Sigmoid colon (tissue), 7 donors: ENCODE measurements around the gene RANBP1. TPM values are rescaled to one million over a fixed set of nuclear protein-coding genes. Genes with fewer than 3 reads are reported as not detected.

Source experiments
- DNase-seq: peaks from one replicate; pipeline ENCODE4 v3.0.0-alpha.2; 2019
- H3K27ac ChIP-seq, 4 donors: fragments of 200-600 bp; sonication (generic); one replicate each; pipeline ENCODE4 v1.5.1; 2016 to 2019; ENCODE audit warnings: mild to moderate bottlenecking in 1 of 4
- H3K27me3 ChIP-seq, 3 donors: fragments of 200-600 bp; sonication (generic); one replicate each; pipeline ENCODE4 v1.5.1; 2019; ENCODE audit warnings: mild to moderate bottlenecking in 1 of 3
- H3K36me3 ChIP-seq, 4 donors: fragments of 200-600 bp; sonication (generic); one replicate each; pipeline ENCODE4 v1.5.1; 2016 to 2019
- H3K4me1 ChIP-seq, 4 donors: fragments of 200-600 bp; sonication (generic); one replicate each; pipeline ENCODE4 v1.5.1; 2017 to 2019
- H3K4me3 ChIP-seq, 4 donors: fragments of 200-600 bp; sonication (generic); one replicate each; pipeline ENCODE4 v1.5.1; 2017 to 2019; ENCODE audit warnings: mild to moderate bottlenecking in 2 of 4, moderate library complexity in 1 of 4
- H3K9me3 ChIP-seq, 4 donors: fragments of 200-600 bp in 3 of 4; sonication (generic) in 3 of 4; one replicate each; pipeline versions ENCODE4 v1.5.1 to v1.6.1; 2013 to 2019
- CTCF ChIP-seq, 4 experiments: fragments of 450-650 bp in 3 of 4; fragments of 200-600 bp in 1 of 4; IDR thresholded peaks; one replicate each; pipeline ENCODE4 v1.5.1; 2016 to 2019; ENCODE audit warnings: antibody characterized with exemption in 4 of 4, mild to moderate bottlenecking in 3 of 4, moderate library complexity in 2 of 4
- EP300 ChIP-seq, 4 donors: sonication (generic); formaldehyde crosslinking; IDR thresholded peaks; one replicate each; pipeline ENCODE4 v1.6.1; 2017; ENCODE audit warnings: antibody characterized with exemption in 4 of 4
- POLR2A ChIP-seq, 2 donors: fragments of 450-650 bp; IDR thresholded peaks; one replicate each; pipeline ENCODE4 v1.6.1; 2016; ENCODE audit warnings: antibody characterized with exemption in 2 of 2, mild to moderate bottlenecking in 2 of 2, moderate library complexity in 2 of 2
- POLR2AphosphoS5 ChIP-seq, 4 donors: sonication (generic); formaldehyde crosslinking; IDR thresholded peaks; one replicate each; pipeline ENCODE4 v1.6.1; 2017; ENCODE audit warnings: antibody characterized with exemption in 4 of 4
- WGBS, 2 donors: extraction: QIAGEN DNeasy Blood & Tissue Kit; methylation state at CpG; one replicate each; pipeline ENCODE4 v1.1.7; 2013; 5-methylcytosine and 5-hydroxymethylcytosine counted together
- intact Hi-C: fragments of 100-400 bp; cut with DNase I; formaldehyde crosslinking; loops from one replicate; pipeline ENCODE4 v1.15.1; 2023
- polyA plus RNA-seq, 3 donors: library from polyadenylated mRNA; stranded (reverse); fragments of 200-250 nt; gene quantifications; one replicate each; pipeline ENCODE4 v1.2.3, GENCODE V29; 2013
- total RNA-seq, 4 donors: library from RNA; depleted of rRNA; stranded (reverse); fragments of >200 nt; gene quantifications; one replicate each; pipeline ENCODE4 v1.1.0, GENCODE V29; 2016
- donor health status: healthy with polysubstance abuse.
- donor health status: Bipolar disorder and iron deficiency.
- donor health status: healthy.

Gene RANBP1
- total and polyA plus RNA-seq, 7 donors: 67.9 to 194 (median 154) TPM

- TF ChIP-seq POLR2A (IDR thresholded peaks at IDR 0.05): no peak
- no peak for TF ChIP-seq EP300 (IDR thresholded peaks at IDR 0.05)
- no peak for TF ChIP-seq POLR2AphosphoS5 (IDR thresholded peaks at IDR 0.05)
- TF ChIP-seq CTCF (IDR thresholded peaks at IDR 0.05): no peak
- Histone ChIP-seq H3K9me3 (no peaks in the 10 kb centered on the region), H3K36me3 (no peaks in the 10 kb centered on the region), H3K4me3 (no peak overlapping the region), H3K27me3 (peaks cover 0 to 19% (median 6%) of the 10 kb centered on the region in 3 donors), H3K4me1 (peaks cover 0 to 3% (median 0%) of the 10 kb centered on the region in 4 donors), H3K27ac (no peak overlapping the region)
- 66 to 83% methylated on average over 10 of the region's 10 CpGs for WGBS, 2 donors
- DNase-seq: no peak
- intact Hi-C loops: no loop called here
Measured at GRCh38 chr22:20160041-20160440, 44.1 kb downstream of the RANBP1 start.

GRCh38 chr22:20164863-20165262 lies 49.0 kb downstream of the RANBP1 start:
- TF ChIP-seq POLR2A (IDR thresholded peaks at IDR 0.05) (no peak), POLR2AphosphoS5 (IDR thresholded peaks at IDR 0.05) (no peak), EP300 (IDR thresholded peaks at IDR 0.05) (no peak), CTCF (IDR thresholded peaks at IDR 0.05) (no peak)
- Histone ChIP-seq H3K27me3 (no peaks in the 10 kb centered on the region), H3K36me3 (no peaks in the 10 kb centered on the region), H3K9me3 (no peaks in the 10 kb centered on the region), H3K4me1 (no peaks in the 10 kb centered on the region), H3K4me3 (no peak overlapping the region), H3K27ac (no peak overlapping the region)
- WGBS, 2 donors: 75 to 85% methylated on average over 11 of the region's 11 CpGs
- intact Hi-C loops: no loop called here
- no peak for DNase-seq

- no peak for DNase-seq
- no peak for TF ChIP-seq POLR2A (IDR thresholded peaks at IDR 0.05)
- no peak for TF ChIP-seq POLR2AphosphoS5 (IDR thresholded peaks at IDR 0.05)
- no peak for TF ChIP-seq CTCF (IDR thresholded peaks at IDR 0.05)
- no peak for TF ChIP-seq EP300 (IDR thresholded peaks at IDR 0.05)
- no peaks in the 10 kb centered on the region for H3K27me3 ChIP-seq
- H3K36me3 ChIP-seq: no peaks in the 10 kb centered on the region
- no peaks in the 10 kb centered on the region for H3K4me1 ChIP-seq
- intact Hi-C loops: no loop called here
- WGBS, 2 donors: 93 to 94% methylated on average over 12 of the region's 12 CpGs
- no peaks in the 10 kb centered on the region for H3K9me3 ChIP-seq
- H3K27ac ChIP-seq: no peak overlapping the region
- no peak overlapping the region for H3K4me3 ChIP-seq
Measured at GRCh38 chr22:20165421-20165820, 49.5 kb downstream of the RANBP1 start.

- DNase-seq: no peak
- WGBS, 2 donors: 83 to 86% methylated on average over 7 of the region's 7 CpGs
- Histone ChIP-seq H3K9me3 (no peaks in the 10 kb centered on the region), H3K4me1 (no peaks in the 10 kb centered on the region), H3K27me3 (no peaks in the 10 kb centered on the region), H3K27ac (no peak overlapping the region), H3K36me3 (no peaks in the 10 kb centered on the region), H3K4me3 (no peak overlapping the region)
- TF ChIP-seq POLR2A (IDR thresholded peaks at IDR 0.05) (no peak), CTCF (IDR thresholded peaks at IDR 0.05) (no peak), POLR2AphosphoS5 (IDR thresholded peaks at IDR 0.05) (no peak), EP300 (IDR thresholded peaks at IDR 0.05) (no peak)
- intact Hi-C loops: no loop called here
Measured at GRCh38 chr22:20165913-20166312, 50.0 kb downstream of the RANBP1 start.

- intact Hi-C loops: no loop called here
- 84 to 89% methylated on average over 9 of the region's 9 CpGs for whole genome bisulfite sequencing, 2 donors
- TF ChIP-seq EP300 (IDR thresholded peaks at IDR 0.05) (no peak), CTCF (IDR thresholded peaks at IDR 0.05) (no peak), POLR2A (IDR thresholded peaks at IDR 0.05) (no peak), POLR2AphosphoS5 (IDR thresholded peaks at IDR 0.05) (no peak)
Measured at GRCh38 chr22:20166703-20167102, 50.8 kb downstream of the RANBP1 start.

More at GRCh38 chr22:20166703-20167102, 50.8 kb downstream of the RANBP1 start:
- Histone ChIP-seq H3K9me3 (no peaks in the 10 kb centered on the region), H3K36me3 (no peaks in the 10 kb centered on the region), H3K4me3 (no peak overlapping the region), H3K27ac (no peak overlapping the region), H3K4me1 (no peaks in the 10 kb centered on the region), H3K27me3 (no peaks in the 10 kb centered on the region)
- DNase-seq: no peak
